SK-N-MC (cell line): Measurements from ENCODE around the gene KIAA1958.

Experiments used
- EZH2 ChIP-seq: fragments of 200-600 bp; sonication (generic); IDR thresholded peaks from one replicate; pipeline ENCODE4 v1.6.1; 2017; ENCODE audit warnings: antibody characterized with exemption
- FOXP2 ChIP-seq: optimal IDR thresholded peaks from 2 replicates; pipeline ENCODE3; 2011; ENCODE audit warnings: mild to moderate bottlenecking, moderate library complexity; ENCODE audit not compliant: insufficient read depth; ENCODE audit errors: extremely low read length, control extremely low read depth
- POLR2AphosphoS5 ChIP-seq: IDR thresholded peaks from 2 replicates; pipeline ENCODE4 v1.6.1; 2012; ENCODE audit warnings: mild to moderate bottlenecking, low read depth, low read length, borderline replicate concordance

- no peak for TF ChIP-seq POLR2AphosphoS5
- TF ChIP-seq EZH2: no peak
- no peak for TF ChIP-seq FOXP2
Observed at GRCh38 chr9:112703304-112703703, 216.7 kb downstream of the KIAA1958 start.
